Right lobe of liver (tissue), 4 donors: ENCODE measurements around the gene LYPD6.

ENCODE experiments used
- POLR2A ChIP-seq: fragments of 450-650 bp; IDR thresholded peaks from one replicate; pipeline ENCODE4 v1.6.1; 2017; ENCODE audit warnings: antibody characterized with exemption, mild to moderate bottlenecking
- TF ChIP-seq, protein P1 (sequence below), 4 donors: fragments of 200-600 bp in 3 of 4; fragments of 450-650 bp in 1 of 4; IDR thresholded peaks; one replicate each; pipeline versions ENCODE4 v1.5.1 to v1.8.0; 2016 to 2022; ENCODE audit warnings: antibody characterized with exemption in 4 of 4, mild to moderate bottlenecking in 2 of 4
- donor health status: DM: no; HTN: no; CAD: no.
- donor health status: DM: no; HTN: no; CAD: no.
- donor health status: DM: no; HTN: yes; CAD: no.

DNA sequence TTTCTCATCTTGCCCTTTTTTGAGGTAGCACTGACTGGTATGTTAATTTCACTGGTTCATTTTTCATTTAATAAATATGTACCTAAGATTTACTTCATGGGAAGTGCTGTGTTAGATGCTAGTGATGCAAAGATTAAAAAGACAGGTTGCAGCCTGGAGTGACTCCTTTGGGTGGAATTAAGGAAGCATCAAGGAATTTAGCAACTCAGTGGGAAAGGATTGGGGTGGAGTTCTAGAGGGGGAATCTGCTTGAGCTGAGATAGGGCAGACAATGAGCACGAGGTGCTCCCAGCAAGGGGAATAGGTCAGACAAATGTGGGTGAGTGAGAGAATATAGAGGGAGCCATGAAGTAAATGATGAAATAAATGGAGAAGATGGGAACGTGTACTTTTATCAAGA lies 57.0 kb downstream of the LYPD6 start:
- TF ChIP-seq POLR2A, result no peak
- TF ChIP-seq, protein P1, sequence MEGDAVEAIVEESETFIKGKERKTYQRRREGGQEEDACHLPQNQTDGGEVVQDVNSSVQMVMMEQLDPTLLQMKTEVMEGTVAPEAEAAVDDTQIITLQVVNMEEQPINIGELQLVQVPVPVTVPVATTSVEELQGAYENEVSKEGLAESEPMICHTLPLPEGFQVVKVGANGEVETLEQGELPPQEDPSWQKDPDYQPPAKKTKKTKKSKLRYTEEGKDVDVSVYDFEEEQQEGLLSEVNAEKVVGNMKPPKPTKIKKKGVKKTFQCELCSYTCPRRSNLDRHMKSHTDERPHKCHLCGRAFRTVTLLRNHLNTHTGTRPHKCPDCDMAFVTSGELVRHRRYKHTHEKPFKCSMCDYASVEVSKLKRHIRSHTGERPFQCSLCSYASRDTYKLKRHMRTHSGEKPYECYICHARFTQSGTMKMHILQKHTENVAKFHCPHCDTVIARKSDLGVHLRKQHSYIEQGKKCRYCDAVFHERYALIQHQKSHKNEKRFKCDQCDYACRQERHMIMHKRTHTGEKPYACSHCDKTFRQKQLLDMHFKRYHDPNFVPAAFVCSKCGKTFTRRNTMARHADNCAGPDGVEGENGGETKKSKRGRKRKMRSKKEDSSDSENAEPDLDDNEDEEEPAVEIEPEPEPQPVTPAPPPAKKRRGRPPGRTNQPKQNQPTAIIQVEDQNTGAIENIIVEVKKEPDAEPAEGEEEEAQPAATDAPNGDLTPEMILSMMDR (IDR thresholded peaks at IDR 0.05), result no peak
